Gastroesophageal sphincter (tissue), 4 donors: ENCODE measurements around the gene RSL1D1. TPM values are rescaled to one million over a fixed set of nuclear protein-coding genes. Genes with fewer than 3 reads are reported as not detected.
A peak's percentile ranks its signal among the peaks of the same experiment; 100 is the strongest.

Source experiments
- ATAC-seq: fragments of 150-250 bp; one replicate; pipeline ENCODE4 v1.9.1; 2016; ENCODE audit warnings: mild to moderate bottlenecking, moderate library complexity
- H3K27ac ChIP-seq, 4 donors: fragments of 200-600 bp; sonication (generic) in 3 of 4; 1 replicate in 3 of 4; 2 replicates in 1 of 4; pipeline ENCODE4 v1.5.1; 2016 to 2019
- H3K27me3 ChIP-seq: fragments of 200-600 bp; sonication (generic); one replicate; pipeline ENCODE4 v1.5.1; 2019
- H3K36me3 ChIP-seq, 2 donors: fragments of 200-600 bp; sonication (generic); one replicate each; pipeline ENCODE4 v1.5.1; 2019; ENCODE audit warnings: control low read depth in 1 of 2
- H3K4me1 ChIP-seq, 3 donors: fragments of 200-600 bp; sonication (generic); 1 replicate in 2 of 3; 2 replicates in 1 of 3; pipeline ENCODE4 v1.5.1; 2016 to 2019; ENCODE audit warnings: control low read depth in 2 of 3
- H3K4me3 ChIP-seq, 2 donors: fragments of 200-600 bp; sonication (generic); one replicate each; pipeline ENCODE4 v1.5.1; 2019; ENCODE audit warnings: mild to moderate bottlenecking in 1 of 2, moderate library complexity in 1 of 2
- H3K9me3 ChIP-seq, 3 donors: fragments of 200-600 bp; sonication (generic); one replicate each; pipeline ENCODE4 v1.5.1; 2017 to 2019; ENCODE audit warnings: control low read depth in 2 of 3
- EP300 ChIP-seq: sonication (generic); formaldehyde crosslinking; IDR thresholded peaks from one replicate; pipeline ENCODE4 v1.6.1; 2017; ENCODE audit warnings: antibody characterized with exemption, mild to moderate bottlenecking
- POLR2A ChIP-seq, 2 donors: fragments of 450-650 bp; IDR thresholded peaks; one replicate each; pipeline ENCODE4 v1.6.1; 2017; ENCODE audit warnings: antibody characterized with exemption in 2 of 2, mild to moderate bottlenecking in 2 of 2, moderate library complexity in 1 of 2
- POLR2AphosphoS5 ChIP-seq: sonication (generic); formaldehyde crosslinking; IDR thresholded peaks from one replicate; pipeline ENCODE4 v1.6.1; 2017; ENCODE audit warnings: antibody characterized with exemption
- WGBS, 2 donors: methylation state at CpG; one replicate each; pipeline ENCODE4 v1.1.5; 2018; ENCODE audit warnings: low coverage in 1 of 2; 5-methylcytosine and 5-hydroxymethylcytosine counted together
- total RNA-seq, 4 donors: library from RNA; depleted of rRNA; stranded (reverse); fragments of >200 nt; gene quantifications; one replicate each; pipeline ENCODE4 v1.1.0, GENCODE V29; 2016
- TF ChIP-seq, protein P1 (sequence below), 4 experiments: fragments of 200-600 bp in 2 of 4; fragments of 450-650 bp in 2 of 4; sonication (generic) in 1 of 4; IDR thresholded peaks; one replicate each; pipeline ENCODE4 v1.5.1; 2017 to 2019; ENCODE audit warnings: antibody characterized with exemption in 4 of 4, mild to moderate bottlenecking in 2 of 4, moderate library complexity in 2 of 4

Gene RSL1D1
- total RNA-seq, 4 donors from 2014 or later: 149 to 275 (median 164) TPM

DNA sequence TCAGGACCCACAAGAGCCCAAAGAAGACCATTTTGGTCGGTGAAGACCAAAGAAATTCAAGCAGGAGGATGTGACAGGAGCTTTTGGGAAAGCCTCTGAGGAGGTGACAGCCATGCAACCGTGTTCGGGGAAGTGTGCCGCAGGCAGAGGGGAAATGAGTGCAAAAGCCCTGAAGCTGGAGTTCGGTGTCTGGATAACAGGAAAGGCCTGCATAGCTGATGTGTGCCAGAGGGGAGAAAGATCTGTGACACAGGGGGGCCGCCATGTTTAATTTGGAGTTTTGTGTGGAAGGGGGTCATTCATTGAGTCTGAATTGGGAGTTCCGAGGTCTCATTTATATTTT is 53.4 kb downstream of the RSL1D1 start:
- H3K9me3 ChIP-seq: no peaks in the 10 kb centered on the region
- H3K36me3 ChIP-seq: no peaks in the 10 kb centered on the region
- no peak for ATAC-seq
- H3K4me3 ChIP-seq: peak overlapping the region; percentile 56 to 98
- peak overlapping the region; percentile 96 to 99 (median 98) for H3K27ac ChIP-seq
- 3 to 9% methylated on average over 7 of the region's 7 CpGs for WGBS, 2 donors
- TF ChIP-seq EP300 (no peak), POLR2AphosphoS5 (peak; percentile 4)
- H3K27me3 ChIP-seq: no peaks in the 10 kb centered on the region
- H3K4me1 ChIP-seq: peaks cover 10 to 60% (median 37%) of the 10 kb centered on the region in 3 donors

DNA sequence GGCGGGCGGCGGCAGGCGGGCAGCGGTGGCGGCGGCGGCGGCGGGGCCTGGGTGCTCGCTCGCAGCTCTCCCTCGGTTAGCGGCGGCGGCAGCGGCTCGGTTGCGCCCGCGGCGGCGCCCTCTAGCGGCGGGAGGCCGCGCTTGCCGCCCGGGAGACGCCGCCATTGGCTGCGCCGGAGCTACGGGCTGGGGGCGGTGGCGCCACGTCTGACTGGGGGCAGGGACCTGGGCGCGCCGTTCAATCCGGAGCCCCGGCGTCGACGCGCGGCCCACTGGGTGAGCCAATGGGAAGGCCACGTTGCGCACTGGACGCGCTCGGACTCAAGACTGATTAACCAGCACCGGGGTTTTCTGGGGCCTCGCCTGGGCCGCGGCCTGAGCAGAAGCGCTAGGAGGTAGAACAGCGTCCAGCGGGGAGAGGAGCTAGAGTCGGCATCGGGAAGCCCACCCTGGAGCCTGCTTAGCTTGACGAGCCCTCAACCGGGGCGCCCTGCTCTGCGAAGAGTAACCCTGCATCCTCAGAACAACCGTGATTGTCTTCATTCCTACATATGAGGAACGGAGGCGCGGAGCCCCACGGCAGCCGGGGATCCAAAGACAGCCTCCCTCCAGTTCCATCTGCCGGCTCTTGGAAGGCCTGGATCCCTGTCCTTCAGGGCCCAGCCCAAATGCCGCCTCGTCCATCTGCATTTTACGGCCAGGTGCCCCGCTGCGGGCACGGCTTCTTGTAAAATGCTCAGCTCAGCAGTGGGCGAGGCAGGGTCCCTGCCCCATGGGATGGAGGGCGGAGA is 54.0 kb downstream of the RSL1D1 start, which contains the start of gene ZC3H7A:
Gene ZC3H7A, minus strand, starts transcription at position 93 of the 791 bp plus-strand sequence. CDS start 14,904 bp downstream, outside the sequence.
- H3K4me1 ChIP-seq: peaks cover 10 to 65% (median 37%) of the 10 kb centered on the region in 3 donors
- ATAC-seq: peak; percentile 99
- peak within 1 kb of the TSS; percentile 96 to 99 (median 99) for H3K27ac ChIP-seq
- no peaks in the 10 kb centered on the region for H3K9me3 ChIP-seq
- H3K36me3 ChIP-seq: no peaks in the 10 kb centered on the region
- peak within 1 kb of the TSS; percentile 98 to 99 for H3K4me3 ChIP-seq
- WGBS, 2 donors: 0% methylated on average over 1 of the region's 80 CpGs; no CpG with 5 or more reads in 1 of the 2 donors
- TF ChIP-seq, protein P1, sequence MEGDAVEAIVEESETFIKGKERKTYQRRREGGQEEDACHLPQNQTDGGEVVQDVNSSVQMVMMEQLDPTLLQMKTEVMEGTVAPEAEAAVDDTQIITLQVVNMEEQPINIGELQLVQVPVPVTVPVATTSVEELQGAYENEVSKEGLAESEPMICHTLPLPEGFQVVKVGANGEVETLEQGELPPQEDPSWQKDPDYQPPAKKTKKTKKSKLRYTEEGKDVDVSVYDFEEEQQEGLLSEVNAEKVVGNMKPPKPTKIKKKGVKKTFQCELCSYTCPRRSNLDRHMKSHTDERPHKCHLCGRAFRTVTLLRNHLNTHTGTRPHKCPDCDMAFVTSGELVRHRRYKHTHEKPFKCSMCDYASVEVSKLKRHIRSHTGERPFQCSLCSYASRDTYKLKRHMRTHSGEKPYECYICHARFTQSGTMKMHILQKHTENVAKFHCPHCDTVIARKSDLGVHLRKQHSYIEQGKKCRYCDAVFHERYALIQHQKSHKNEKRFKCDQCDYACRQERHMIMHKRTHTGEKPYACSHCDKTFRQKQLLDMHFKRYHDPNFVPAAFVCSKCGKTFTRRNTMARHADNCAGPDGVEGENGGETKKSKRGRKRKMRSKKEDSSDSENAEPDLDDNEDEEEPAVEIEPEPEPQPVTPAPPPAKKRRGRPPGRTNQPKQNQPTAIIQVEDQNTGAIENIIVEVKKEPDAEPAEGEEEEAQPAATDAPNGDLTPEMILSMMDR (IDR thresholded peaks at IDR 0.05): peak in 3 of 4 experiments; percentile 82 to 99 (median 99)
- peak; percentile 93 for TF ChIP-seq POLR2AphosphoS5
- TF ChIP-seq POLR2A (IDR thresholded peaks at IDR 0.05): peak; percentile 93 to 97
- TF ChIP-seq EP300: no peak
- H3K27me3 ChIP-seq: no peaks in the 10 kb centered on the region

DNA sequence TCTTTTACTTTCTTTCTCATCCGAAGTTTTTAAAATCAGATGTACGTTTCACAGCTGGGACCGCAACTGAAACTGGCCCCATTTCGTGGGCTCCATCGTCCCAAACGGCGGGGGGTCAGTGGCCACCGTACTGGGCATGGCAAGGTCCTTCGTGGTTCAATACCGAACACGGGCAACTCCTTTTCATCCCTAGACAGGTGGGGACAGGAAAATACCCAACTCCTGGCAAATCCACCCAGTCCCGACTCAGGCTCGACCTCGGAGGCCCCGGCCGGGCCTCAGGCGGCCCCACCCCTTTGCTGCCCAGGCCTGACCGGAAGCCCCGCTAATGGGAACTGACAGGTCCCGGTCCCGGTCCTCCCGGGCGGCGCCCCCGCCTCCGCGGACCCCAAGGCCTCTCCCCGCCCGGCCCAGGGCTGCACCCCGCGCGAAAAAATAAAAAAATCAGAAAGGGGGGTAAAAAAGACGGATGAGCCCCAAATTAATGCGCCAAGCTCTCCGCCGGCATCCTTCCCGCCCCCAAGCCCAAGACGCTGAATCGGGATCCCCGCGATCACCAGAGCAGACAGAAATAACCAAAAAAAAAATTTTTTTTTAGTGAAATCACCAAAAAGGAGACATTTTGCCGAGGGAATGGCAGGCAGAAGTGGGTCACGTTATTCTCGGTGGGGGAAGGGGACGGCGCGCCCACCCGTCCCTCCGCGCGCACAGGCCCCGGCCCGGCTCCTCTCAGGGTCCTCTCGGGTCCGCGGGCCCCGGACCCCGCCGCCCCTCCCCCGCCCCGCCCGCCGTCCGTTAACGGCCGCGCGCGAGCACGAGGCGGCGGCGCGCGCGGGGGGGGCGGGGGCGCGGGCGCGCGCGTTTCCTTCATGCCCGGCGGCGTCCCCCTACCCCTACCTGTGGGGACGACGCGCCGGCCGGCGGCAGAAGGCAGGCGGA is 54.8 kb downstream of the RSL1D1 start:
- Histone ChIP-seq H3K27ac (peak overlapping the region; percentile 96 to 99 (median 99)), H3K4me3 (peak overlapping the region; percentile 98 to 99), H3K4me1 (peaks cover 10 to 74% (median 41%) of the 10 kb centered on the region in 3 donors), H3K36me3 (no peaks in the 10 kb centered on the region), H3K27me3 (no peaks in the 10 kb centered on the region), H3K9me3 (no peaks in the 10 kb centered on the region)
- TF ChIP-seq POLR2A (IDR thresholded peaks at IDR 0.05) (peak in 1 of 2 donors; percentile 18), POLR2AphosphoS5 (no peak)
- WGBS, 2 donors: 0% methylated on average over 19 to 23 of the region's 93 CpGs
- peak; percentile 47 for ATAC-seq

GRCh38 chr16:11795887-11796226 is 55.5 kb downstream of the RSL1D1 start:
- 49 to 53% methylated on average over 6 to 7 of the region's 8 CpGs for WGBS, 2 donors
- Histone ChIP-seq H3K27me3 (no peaks in the 10 kb centered on the region), H3K36me3 (no peaks in the 10 kb centered on the region), H3K4me3 (peak overlapping the region; percentile 98 to 99), H3K9me3 (no peaks in the 10 kb centered on the region), H3K27ac (peak overlapping the region; percentile 96 to 99 (median 99)), H3K4me1 (peaks cover 10 to 80% (median 44%) of the 10 kb centered on the region in 3 donors)
- TF ChIP-seq EP300 (no peak), POLR2AphosphoS5 (no peak), POLR2A (IDR thresholded peaks at IDR 0.05) (no peak)
- TF ChIP-seq, protein P1 (IDR thresholded peaks at IDR 0.05): no peak
- no peak for ATAC-seq

- 83 to 84% methylated on average over 13 to 20 of the region's 20 CpGs for WGBS, 2 donors
- no peak for ATAC-seq
- no peaks in the 10 kb centered on the region for H3K27me3 ChIP-seq
- TF ChIP-seq POLR2A (IDR thresholded peaks at IDR 0.05): no peak
- TF ChIP-seq POLR2AphosphoS5: peak; percentile 21
- TF ChIP-seq, protein P1 (IDR thresholded peaks at IDR 0.05): no peak
- TF ChIP-seq EP300: no peak
- peak overlapping the region; percentile 96 to 99 (median 99) for H3K27ac ChIP-seq
- peaks cover 10 to 84% (median 44%) of the 10 kb centered on the region in 3 donors for H3K4me1 ChIP-seq
- H3K4me3 ChIP-seq: peak overlapping the region in 1 of 2 donors; percentile 98
- peaks cover 0 to 5% of the 10 kb centered on the region in 2 donors for H3K36me3 ChIP-seq
- no peaks in the 10 kb centered on the region for H3K9me3 ChIP-seq
These were observed 56.1 kb downstream of the RSL1D1 start for GRCh38 chr16:11794996-11795886.
